ENCODE measurements around the gene TSHR.
"Not testable (repeated sequence)": the region's sequence is repeated elsewhere in the genome, so short reads cannot be mapped to it uniquely, and the experiment has no call there.

Gene TSHR

GRCh38 chr14:80953211-80953610 is 2.2 kb upstream of the TSHR start:
- DNase-seq: not testable (repeated sequence)

- peak; percentile 71 for DNase-seq
Observed at GRCh38 chr14:80954687-80955299, 628 bp upstream of the TSHR start.

- no peak for DNase-seq
Observed at GRCh38 chr14:80956102-80956501, 681 bp downstream of the TSHR start.

DNA sequence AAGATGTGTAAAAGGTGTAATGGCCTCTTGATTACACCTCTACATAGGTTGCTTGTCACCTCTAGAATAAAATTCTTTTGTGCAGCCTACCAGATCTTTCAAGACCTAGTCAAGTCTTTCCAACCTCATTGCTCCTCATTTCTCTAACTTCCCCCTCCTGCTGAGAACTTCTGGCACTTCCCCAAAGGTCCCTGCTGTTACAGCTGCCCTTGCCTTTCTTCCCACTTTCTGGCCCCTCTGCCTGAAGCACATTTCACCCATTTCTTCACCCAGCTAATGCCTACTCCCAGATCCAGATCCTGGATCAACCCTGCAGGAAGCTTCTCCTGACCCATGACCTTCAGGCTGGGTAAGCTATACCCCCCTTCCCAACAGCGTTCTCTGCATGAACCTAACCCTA is 1.5 kb downstream of the TSHR start:
- DNase-seq: no peak

- DNase-seq: no peak
Observed at GRCh38 chr14:80957613-80958012, 2.2 kb downstream of the TSHR start.

GRCh38 chr14:80958226-80958625 is 2.8 kb downstream of the TSHR start:
- DNase-seq: no peak

- DNase-seq: no peak
Observed at GRCh38 chr14:80958939-80959338, 3.5 kb downstream of the TSHR start.

- peak; percentile 20 for DNase-seq
Observed at GRCh38 chr14:80959496-80959895, 4.1 kb downstream of the TSHR start.

DNA sequence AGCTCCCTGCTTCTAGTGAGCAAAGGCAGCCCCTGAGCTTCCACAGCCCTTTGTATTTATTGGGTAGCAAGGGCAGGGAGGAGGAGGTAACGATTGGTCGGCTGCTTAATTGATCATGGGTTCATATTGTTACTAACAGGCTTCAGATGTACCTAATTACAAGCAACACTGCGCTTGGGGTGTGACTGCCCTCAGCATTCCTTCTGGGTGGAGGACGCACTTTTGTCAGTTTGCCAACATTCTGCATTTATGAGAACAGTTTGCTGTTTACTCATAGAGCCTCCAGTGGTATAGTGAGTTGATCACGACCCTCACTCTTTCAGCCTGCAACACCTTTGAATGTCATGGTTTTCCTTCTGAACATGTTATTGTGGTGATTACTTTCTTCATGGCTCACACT is 9.6 kb downstream of the TSHR start:
- DNase-seq: no peak

GRCh38 chr14:80973931-80974641 is 18.7 kb downstream of the TSHR start:
- DNase-seq: no peak

DNA sequence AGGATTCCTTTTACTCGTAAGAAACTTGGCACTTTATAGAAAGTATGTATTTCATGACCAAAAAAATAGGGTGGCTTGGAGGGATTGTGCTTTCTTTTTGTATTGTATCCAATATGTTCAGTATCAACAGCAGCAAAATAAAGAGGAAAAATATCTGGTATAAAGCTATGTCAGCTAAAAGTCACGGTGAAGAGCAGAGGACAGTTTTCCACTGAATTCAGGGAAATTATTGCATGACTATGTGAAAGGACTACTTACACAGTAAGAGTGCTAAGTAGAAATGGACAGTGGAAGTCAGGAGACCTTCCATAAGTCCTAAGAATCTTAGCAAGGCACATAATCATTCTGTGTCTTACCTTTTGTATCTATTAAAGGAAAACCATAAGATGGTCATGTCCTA is 19.3 kb downstream of the TSHR start:
- no peak for DNase-seq

- no peak for DNase-seq
Observed at GRCh38 chr14:80977221-80977620, 21.8 kb downstream of the TSHR start.

DNA sequence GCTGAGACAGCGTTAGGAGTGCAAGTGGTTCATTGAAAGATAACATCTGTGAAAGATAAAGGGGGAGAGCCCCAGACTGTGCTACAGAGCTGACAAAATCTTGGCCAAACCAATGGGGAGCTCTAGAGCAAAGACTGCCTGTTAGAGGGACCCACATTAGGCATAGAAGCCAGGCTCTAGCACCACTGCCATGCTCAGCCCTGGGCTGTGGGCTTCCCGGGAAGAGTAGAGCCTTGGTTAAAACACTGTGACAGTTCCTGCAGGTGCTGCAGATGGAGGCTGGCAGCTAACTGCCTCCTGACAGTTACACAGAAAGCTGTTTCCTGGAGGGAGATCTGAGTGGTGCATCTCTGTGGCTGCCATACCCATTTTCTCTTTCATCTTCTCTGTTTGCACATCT is 23.0 kb downstream of the TSHR start:
- DNase-seq: no peak

DNA sequence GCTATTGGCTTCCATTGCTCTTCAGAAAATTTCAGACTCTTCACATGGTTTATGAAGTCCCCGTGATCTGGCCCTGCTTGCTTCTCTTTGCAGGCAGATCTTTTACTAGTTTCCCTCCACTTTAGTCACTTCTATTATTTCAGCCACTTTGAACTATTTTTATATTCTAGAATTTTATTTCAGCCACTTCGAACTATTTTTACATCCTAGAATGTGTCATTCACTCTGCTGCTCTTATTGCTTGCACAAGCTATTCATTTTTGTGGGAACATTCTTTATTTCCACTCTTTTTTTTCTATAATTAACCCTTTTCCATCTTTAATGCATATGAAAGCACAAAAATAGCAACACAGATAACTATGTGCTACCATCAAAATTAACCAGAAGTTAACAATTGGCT is 24.5 kb downstream of the TSHR start:
- no peak for DNase-seq

GRCh38 chr14:80981156-80981555 is 25.7 kb downstream of the TSHR start:
- DNase-seq: no peak

DNA sequence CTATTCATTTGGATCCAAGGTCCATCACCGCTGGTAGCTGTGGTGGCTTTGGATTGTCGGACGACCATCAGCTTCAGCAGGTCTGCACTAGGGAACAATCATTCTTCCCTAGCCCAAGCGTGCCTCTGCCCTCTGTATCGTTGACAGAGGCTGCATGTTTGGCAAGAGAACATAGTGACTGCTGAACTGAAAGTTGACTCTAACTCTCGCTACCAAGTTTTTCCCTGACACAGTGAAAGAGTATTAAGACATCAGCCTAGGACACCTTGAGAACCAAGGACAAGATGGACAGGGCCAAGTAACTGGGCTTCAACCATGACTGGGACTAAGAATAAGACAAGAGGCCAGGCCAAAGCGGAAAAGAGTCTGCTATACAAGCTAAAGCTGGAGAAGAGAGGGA is 26.3 kb downstream of the TSHR start:
- no peak for DNase-seq

DNA sequence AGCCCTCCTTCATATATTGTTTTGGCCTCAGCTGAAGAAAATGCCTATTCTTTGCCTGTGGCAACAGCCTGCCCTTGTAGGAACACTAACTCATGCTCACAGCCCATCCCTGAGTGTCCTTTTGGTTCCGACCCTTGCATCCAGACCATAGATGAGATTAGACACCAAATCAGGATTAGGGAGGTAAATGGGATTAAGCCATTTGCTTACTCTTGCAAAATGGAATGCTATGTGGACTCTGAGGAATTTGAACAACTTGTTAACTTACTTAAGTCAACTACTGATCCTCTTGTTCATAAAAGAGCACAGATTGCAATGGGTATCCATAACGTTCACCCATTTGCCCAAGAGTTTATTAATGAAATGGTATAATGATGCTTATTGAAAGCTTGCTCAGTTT is 27.3 kb downstream of the TSHR start:
- no peak for DNase-seq

DNA sequence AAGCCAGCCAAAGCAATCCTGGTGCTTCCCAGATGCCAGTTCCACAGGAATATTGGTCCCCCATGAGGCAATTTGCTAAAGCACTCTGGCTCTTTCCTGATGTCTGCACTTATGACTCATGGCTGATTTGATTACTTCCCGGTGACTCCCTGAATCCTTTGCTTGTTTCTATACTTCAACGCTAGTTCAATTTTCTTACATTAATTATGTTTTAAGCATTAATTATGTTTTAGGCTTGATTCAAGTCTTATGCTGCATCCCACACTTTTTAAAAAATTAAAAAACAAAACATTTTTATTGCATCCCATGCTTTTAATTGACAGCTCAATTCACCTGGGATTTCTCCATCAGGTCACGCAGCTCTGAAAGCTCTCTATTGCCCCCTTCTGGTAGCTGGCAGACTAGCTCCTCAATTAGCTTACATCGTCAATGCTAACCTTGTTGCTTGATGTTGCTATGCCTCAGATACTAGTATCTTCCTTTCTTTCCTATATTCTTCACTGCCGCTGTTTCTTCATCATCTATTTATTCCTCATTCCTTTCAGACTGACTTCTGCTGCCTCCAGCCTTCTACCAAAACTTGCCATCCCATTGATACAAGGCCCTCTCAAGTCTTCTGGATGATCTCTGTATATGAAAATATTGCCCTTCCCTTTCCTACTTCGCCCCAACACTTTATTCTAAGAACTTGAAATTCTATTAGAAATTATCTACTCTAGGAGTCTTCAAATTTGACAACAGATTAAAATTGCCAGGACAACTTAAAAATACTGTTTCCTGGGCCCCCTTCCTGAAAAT is 32.0 kb downstream of the TSHR start:
- peak; percentile 60 for DNase-seq

GRCh38 chr14:80988192-80988591 is 32.8 kb downstream of the TSHR start:
- no peak for DNase-seq

DNA sequence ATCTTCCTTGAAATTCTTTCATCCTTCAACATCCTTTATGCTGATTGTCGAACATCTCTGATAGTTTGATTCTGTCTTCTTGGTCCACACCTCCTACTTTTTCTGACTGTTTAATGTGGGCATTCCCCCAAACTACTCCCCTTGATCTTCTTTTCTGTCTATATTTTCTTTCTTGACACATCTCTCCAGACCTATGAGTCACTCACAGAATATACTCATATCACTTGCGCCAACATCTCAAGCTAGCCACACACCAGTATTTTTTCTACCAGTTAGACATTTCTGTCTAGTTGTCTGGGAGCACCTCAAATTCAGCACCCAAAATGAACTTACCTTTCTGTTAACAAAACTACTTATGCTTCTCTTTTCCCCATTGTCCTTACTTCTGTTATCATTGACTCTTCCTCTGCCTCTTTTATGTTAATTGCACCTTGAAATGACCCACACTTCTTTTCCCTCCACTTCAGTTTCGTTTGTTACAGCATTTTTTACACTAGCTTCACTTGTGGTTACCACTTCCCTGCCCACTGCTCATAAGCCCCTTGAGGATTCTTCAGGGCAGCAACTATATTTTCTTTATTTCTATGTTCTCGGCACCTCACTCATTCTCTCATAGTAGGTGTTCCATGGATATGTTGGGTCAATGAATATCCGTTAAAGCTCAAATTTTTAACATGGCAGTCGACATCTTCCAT is 33.5 kb downstream of the TSHR start:
- no peak for DNase-seq

DNA sequence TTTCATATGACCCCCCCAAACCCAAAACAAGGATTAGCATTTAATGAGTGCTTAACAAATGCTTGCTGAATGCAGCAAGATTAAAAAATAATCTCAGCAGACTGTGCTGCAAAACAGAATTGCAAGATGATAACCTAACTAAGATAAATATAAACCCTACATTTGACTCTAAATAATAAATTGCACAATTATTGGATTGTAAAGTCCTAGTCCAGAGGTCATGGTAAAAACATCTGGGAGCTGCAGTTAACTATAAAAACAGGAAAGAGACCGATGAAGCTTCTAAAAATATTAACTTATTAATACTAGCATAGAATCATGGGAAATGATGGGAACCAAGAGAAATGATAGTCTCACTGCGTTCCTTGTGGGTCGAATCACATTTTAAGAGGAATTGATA is 37.2 kb downstream of the TSHR start:
- no peak for DNase-seq

- DNase-seq: peak; percentile 2
Observed at GRCh38 chr14:80996049-80996901, 40.9 kb downstream of the TSHR start.

- DNase-seq: no peak
Observed at GRCh38 chr14:81001447-81001846, 46.0 kb downstream of the TSHR start.
